Measurements from ENCODE around the gene FGFR2.

GRCh38 chr10:121556455-121556854, 41.8 kb downstream of the FGFR2 start:
- TF ChIP-seq CTCF (IDR thresholded peaks at IDR 0.05) (no peak), POLR2A (IDR thresholded peaks at IDR 0.05) (no peak)
